ENCODE measurements around the gene ELAVL4. TPM values are rescaled to one million over a fixed set of nuclear protein-coding genes. Genes with fewer than 3 reads are reported as not detected.

The ELAVL4 gene
- polyA plus RNA-seq, 1 donor from 2014 or later, result 105 TPM

GRCh38 chr1:50189369-50189768 is 80.6 kb downstream of the ELAVL4 start:
- H3K9me3 ChIP-seq (ENCODE audit: low read length), result no peaks in the 10 kb centered on the region
- no peaks in the 10 kb centered on the region for H3F3A ChIP-seq (ENCODE audit: insufficient read depth, low read length, poor library complexity, severe bottlenecking)
- H2AFZ ChIP-seq (ENCODE audit: low read depth, low read length), result no peak overlapping the region
- no peaks in the 10 kb centered on the region for H3K9me2 ChIP-seq (ENCODE audit: insufficient read depth, low read length)
- no peaks in the 10 kb centered on the region for H3K36me3 ChIP-seq (ENCODE audit: insufficient read depth, low read length)
- no peaks in the 10 kb centered on the region for H3K79me2 ChIP-seq (replicated peaks; ENCODE audit: insufficient read depth, low read length)
- no peaks in the 10 kb centered on the region for H4K20me1 ChIP-seq (ENCODE audit: insufficient read depth)
- H3K4me3 ChIP-seq (ENCODE audit: low read length), result no peak overlapping the region
- no peak overlapping the region for H3K9ac ChIP-seq (ENCODE audit: low read length)
- no peak overlapping the region for H3K27ac ChIP-seq (ENCODE audit: low read length)
- H3K4me2 ChIP-seq (ENCODE audit: low read length), result no peak overlapping the region
- no peak for TF ChIP-seq SMC3 (conservative IDR thresholded peaks at IDR 0.05; ENCODE audit: poor library complexity)
- TF ChIP-seq TAF1 (IDR thresholded peaks at IDR 0.05; ENCODE audit: low read depth), result no peak
- TF ChIP-seq POLR2AphosphoS5 (IDR thresholded peaks at IDR 0.05), result no peak
- TF ChIP-seq REST (IDR thresholded peaks at IDR 0.05; ENCODE audit: borderline replicate concordance), result no peak
- TF ChIP-seq EZH2 (IDR thresholded peaks at IDR 0.05; ENCODE audit: borderline replicate concordance, insufficient read depth, low read length, poor library complexity, severe bottlenecking), result no peak
- no peak for TF ChIP-seq RAD21 (conservative IDR thresholded peaks at IDR 0.05)
- TF ChIP-seq CTCF (IDR thresholded peaks at IDR 0.05; ENCODE audit: poor library complexity, severe bottlenecking), result no peak
- no peak for TF ChIP-seq MXI1 (conservative IDR thresholded peaks at IDR 0.05; ENCODE audit: poor library complexity, severe bottlenecking)
- no peak for TF ChIP-seq EP300 (conservative IDR thresholded peaks at IDR 0.05; ENCODE audit: poor library complexity, severe bottlenecking)
- H3K27me3 ChIP-seq (ENCODE audit: insufficient read depth, low read depth, low read length), result no peaks in the 10 kb centered on the region

GRCh38 chr1:50193002-50193401 is 84.3 kb downstream of the ELAVL4 start:
- TF ChIP-seq REST (IDR thresholded peaks at IDR 0.05; ENCODE audit: borderline replicate concordance) (no peak), MXI1 (conservative IDR thresholded peaks at IDR 0.05; ENCODE audit: poor library complexity, severe bottlenecking) (no peak), TAF1 (IDR thresholded peaks at IDR 0.05; ENCODE audit: low read depth) (no peak), POLR2AphosphoS5 (IDR thresholded peaks at IDR 0.05) (no peak), RAD21 (conservative IDR thresholded peaks at IDR 0.05) (no peak), EP300 (conservative IDR thresholded peaks at IDR 0.05; ENCODE audit: poor library complexity, severe bottlenecking) (no peak), CTCF (IDR thresholded peaks at IDR 0.05; ENCODE audit: poor library complexity, severe bottlenecking) (no peak), SMC3 (conservative IDR thresholded peaks at IDR 0.05; ENCODE audit: poor library complexity) (no peak)
- no peaks in the 10 kb centered on the region for H3K9me3 ChIP-seq (ENCODE audit: low read length)
- H3K4me3 ChIP-seq (ENCODE audit: low read length), result no peak overlapping the region
- no peak overlapping the region for H3K27ac ChIP-seq (ENCODE audit: low read length)
- H3K9me2 ChIP-seq (ENCODE audit: insufficient read depth, low read length), result no peaks in the 10 kb centered on the region
- H3K9ac ChIP-seq (ENCODE audit: low read length), result no peak overlapping the region
- H3K27me3 ChIP-seq (ENCODE audit: insufficient read depth, low read depth, low read length), result no peaks in the 10 kb centered on the region
- no peak overlapping the region for H3K4me2 ChIP-seq (ENCODE audit: low read length)
- no peaks in the 10 kb centered on the region for H3F3A ChIP-seq (ENCODE audit: insufficient read depth, low read length, poor library complexity, severe bottlenecking)
- H3K36me3 ChIP-seq (ENCODE audit: insufficient read depth, low read length), result no peaks in the 10 kb centered on the region
- H3K79me2 ChIP-seq (replicated peaks; ENCODE audit: insufficient read depth, low read length), result no peaks in the 10 kb centered on the region
- H4K20me1 ChIP-seq (ENCODE audit: insufficient read depth), result no peaks in the 10 kb centered on the region
- H2AFZ ChIP-seq (ENCODE audit: low read depth, low read length), result no peak overlapping the region
